Muscle of leg (tissue), 11 donors: Measurements from ENCODE around the gene THAP3. TPM values are rescaled to one million over a fixed set of nuclear protein-coding genes. Genes with fewer than 3 reads are reported as not detected.
"Not testable (repeated sequence)": the region's sequence is repeated elsewhere in the genome, so short reads cannot be mapped to it uniquely, and the experiment has no call there.

Source experiments
- DNase-seq: peaks from one replicate; pipeline ENCODE4 v3.0.0; 2013
- H3K27ac ChIP-seq: one replicate; pipeline ENCODE4 v1.5.1; 2013; ENCODE audit warnings: mild to moderate bottlenecking, low read length, control low read depth
- H3K27me3 ChIP-seq: one replicate; pipeline ENCODE4 v1.6.1; 2013; ENCODE audit warnings: low read length; ENCODE audit not compliant: control insufficient read depth, insufficient read depth
- H3K36me3 ChIP-seq: one replicate; pipeline ENCODE4 v1.6.1; 2013; ENCODE audit warnings: low read length; ENCODE audit not compliant: control insufficient read depth, insufficient read depth
- H3K4me1 ChIP-seq: one replicate; pipeline ENCODE4 v1.6.1; 2013; ENCODE audit warnings: low read length; ENCODE audit not compliant: control insufficient read depth, insufficient read depth
- H3K4me3 ChIP-seq: one replicate; pipeline ENCODE4 v1.5.1; 2013; ENCODE audit warnings: low read length, control low read depth
- H3K9me3 ChIP-seq: replicated peaks from 2 replicates; pipeline ENCODE4 v1.6.1; 2013; ENCODE audit warnings: low read depth, low read length; ENCODE audit not compliant: control insufficient read depth
- WGBS: methylation state at CpG from one replicate; pipeline ENCODE4 v1.1.5; 2013; ENCODE audit warnings: missing lambda C conversion rate; ENCODE audit not compliant: insufficient coverage; 5-methylcytosine and 5-hydroxymethylcytosine counted together
- polyA plus RNA-seq, 8 donors: library from polyadenylated mRNA; unstranded; fragments of 120-200 nt; gene quantifications; one replicate each; pipeline versions ENCODE4 v1.2.1 to v1.2.3, GENCODE V29; 2013; ENCODE audit warnings: inconsistent platforms in 1 of 8, low replicate concordance in 1 of 8; ENCODE audit not compliant: insufficient read length in 8 of 8, insufficient read depth in 1 of 8
- total RNA-seq: library from RNA; stranded (reverse); fragments of 120-200 nt; gene quantifications from one replicate; pipeline ENCODE4 v1.2.4, GENCODE V29; 2013

Gene THAP3
- total and polyA plus RNA-seq, 9 donors: 16.7 to 27.1 (median 18.3) TPM

DNA sequence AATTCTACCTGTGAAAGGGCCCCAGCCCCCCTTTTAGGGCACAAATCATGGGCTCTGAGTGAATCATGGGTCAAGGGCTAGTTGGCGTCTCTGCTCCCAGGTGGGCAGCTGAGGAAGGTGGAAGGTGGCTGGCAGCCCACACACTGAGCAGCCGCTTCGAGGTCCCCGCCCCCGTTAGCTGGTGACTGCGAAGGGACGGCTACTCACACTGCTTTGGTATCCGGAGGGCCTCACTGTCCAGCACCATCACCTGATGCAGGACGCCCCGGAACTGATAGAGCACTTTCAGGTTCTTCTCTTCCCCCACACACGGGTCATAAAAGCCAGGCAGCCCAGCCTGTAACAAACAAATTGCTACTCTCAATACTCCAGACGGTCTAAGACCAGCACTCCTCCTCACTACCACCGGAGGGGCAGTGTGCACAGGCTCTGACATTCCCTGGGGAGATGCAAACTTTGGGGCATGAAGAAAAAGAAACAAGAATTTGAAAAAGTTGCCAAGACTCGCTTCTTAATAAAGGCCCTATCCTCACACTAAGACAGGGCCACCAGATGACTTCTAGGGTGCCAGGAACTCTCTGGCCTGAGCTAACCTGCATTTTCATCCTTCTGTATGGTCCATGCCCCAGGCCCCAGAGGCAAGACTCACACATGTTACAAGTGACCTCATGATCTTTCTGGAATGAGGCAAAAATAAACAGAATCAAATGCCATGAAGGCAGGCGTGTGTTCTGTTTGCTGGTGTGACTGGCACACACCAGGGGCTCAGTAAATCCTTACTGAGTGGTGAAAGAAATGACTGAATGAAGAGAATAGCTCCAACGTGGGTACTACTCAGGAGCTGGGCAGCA lies 11.5 kb downstream of the THAP3 start:
- H3K4me1 ChIP-seq: peaks cover 56% of the 10 kb centered on the region
- no peaks in the 10 kb centered on the region for H3K9me3 ChIP-seq
- no peak overlapping the region for H3K4me3 ChIP-seq
- H3K36me3 ChIP-seq: peaks cover 82% of the 10 kb centered on the region
- WGBS: 71% methylated on average over 14 of the region's 16 CpGs
- DNase-seq: no peak
- H3K27ac ChIP-seq: no peak overlapping the region
- H3K27me3 ChIP-seq: no peaks in the 10 kb centered on the region

DNA sequence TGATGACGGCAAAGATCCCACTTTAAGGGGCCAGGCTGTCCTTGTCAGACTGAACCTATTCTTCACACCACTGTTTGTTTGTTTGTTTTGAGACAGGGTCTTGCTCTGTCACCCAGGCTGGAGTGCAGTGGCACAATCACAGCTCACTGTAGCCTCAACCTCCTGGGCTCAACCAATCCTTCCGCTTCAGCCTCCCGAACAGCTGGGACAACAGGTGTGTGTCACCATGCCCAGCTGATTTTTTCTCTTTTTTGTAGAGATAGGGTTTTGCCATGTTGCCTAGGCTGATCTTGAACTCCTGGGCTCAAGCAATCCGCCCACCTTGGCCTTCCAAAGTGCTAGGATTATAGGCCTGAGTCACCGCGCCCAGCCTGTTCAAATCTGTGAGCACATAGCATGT lies 12.1 kb downstream of the THAP3 start:
- WGBS: 85% methylated on average over 3 of the region's 6 CpGs
- DNase-seq, H3K9me3 ChIP-seq, H3K4me3 ChIP-seq, H3K27me3 ChIP-seq, H3K27ac ChIP-seq: not testable (repeated sequence)
- H3K36me3 ChIP-seq: peaks cover 83% of the 10 kb centered on the region
- peaks cover 56% of the 10 kb centered on the region for H3K4me1 ChIP-seq

DNA sequence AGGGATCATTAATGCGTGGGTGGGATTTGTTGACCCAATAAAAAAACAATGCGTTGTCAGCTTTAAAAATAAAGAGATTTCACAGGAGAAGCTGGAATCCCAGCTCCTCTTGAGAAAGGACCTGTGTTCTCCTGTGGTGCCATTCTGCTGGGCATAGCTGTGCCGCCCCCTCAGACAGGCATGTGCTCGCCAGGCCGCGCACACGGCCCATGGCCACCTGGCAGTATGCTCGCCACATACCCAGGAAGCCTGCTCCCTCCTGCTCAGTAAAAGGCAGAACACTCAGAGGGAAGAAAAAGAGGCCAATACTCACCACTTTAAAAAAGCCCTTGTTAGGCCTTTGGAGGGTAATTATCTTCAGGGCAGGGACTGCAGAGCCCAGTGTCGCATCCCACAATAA lies 13.1 kb downstream of the THAP3 start:
- WGBS: 71% methylated on average over 6 of the region's 9 CpGs
- H3K4me3 ChIP-seq: no peak overlapping the region

DNA sequence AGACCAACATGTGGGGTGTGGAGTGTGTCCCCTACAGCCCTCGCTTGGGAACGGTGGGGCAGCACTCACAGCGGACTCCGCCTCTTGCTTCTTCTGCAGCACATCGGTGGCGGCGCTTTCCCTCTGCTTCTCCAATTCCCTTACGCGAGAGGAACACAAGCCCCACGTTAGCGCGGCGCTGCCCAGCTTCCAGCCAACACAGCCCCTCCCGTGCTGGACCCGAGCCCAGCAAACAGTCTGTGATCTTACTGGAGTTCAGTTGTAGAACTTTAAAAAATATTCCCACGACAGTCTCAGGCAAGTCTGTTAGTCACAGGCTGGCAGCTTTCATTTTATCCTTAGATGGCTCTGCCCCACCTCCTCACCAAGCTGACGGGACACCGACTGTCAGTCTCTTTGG lies 13.6 kb downstream of the THAP3 start:
- WGBS: 42% methylated on average over 15 of the region's 18 CpGs
- H3K27ac ChIP-seq: peak overlapping the region; percentile 56

More for the DNA sequence above, 13.1 kb downstream of the THAP3 start:
- H3K36me3 ChIP-seq: peaks cover 84% of the 10 kb centered on the region
- H3K27ac ChIP-seq: peak overlapping the region; percentile 54
- H3K4me1 ChIP-seq: peaks cover 46% of the 10 kb centered on the region
- DNase-seq: no peak
- H3K27me3 ChIP-seq: no peaks in the 10 kb centered on the region
- H3K9me3 ChIP-seq: no peaks in the 10 kb centered on the region

DNA sequence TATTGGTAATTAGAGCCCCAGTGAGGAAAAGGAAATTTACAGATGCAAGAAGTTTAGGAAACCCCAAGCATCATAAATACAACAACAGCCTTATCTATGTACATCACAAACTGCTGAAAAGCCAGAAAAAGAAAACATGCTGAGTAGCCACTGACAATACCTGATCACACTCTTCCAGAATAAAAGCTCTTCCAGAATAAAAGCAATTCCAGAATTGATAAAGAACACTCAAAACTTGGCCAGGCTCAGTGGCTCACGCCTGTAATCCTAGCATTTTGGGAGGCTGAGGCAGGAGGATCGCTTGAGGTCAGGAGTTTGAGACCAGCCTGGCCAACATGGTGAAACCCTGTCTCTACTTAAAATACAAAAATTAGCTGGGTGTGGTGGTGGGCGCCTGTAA lies 16.2 kb downstream of the THAP3 start:
- H3K4me1 ChIP-seq: peaks cover 18% of the 10 kb centered on the region
- DNase-seq, H3K9me3 ChIP-seq, H3K27me3 ChIP-seq, H3K27ac ChIP-seq, H3K4me3 ChIP-seq: not testable (repeated sequence)
- WGBS: no CpG with 5 or more reads among the region's 3 CpGs
- H3K36me3 ChIP-seq: peaks cover 82% of the 10 kb centered on the region

More for the DNA sequence above, 13.6 kb downstream of the THAP3 start:
- Histone ChIP-seq H3K4me1 (peaks cover 41% of the 10 kb centered on the region), H3K9me3 (no peaks in the 10 kb centered on the region), H3K4me3 (no peak overlapping the region), H3K27me3 (no peaks in the 10 kb centered on the region), H3K36me3 (peaks cover 81% of the 10 kb centered on the region)
- peak; percentile 94 for DNase-seq

DNA sequence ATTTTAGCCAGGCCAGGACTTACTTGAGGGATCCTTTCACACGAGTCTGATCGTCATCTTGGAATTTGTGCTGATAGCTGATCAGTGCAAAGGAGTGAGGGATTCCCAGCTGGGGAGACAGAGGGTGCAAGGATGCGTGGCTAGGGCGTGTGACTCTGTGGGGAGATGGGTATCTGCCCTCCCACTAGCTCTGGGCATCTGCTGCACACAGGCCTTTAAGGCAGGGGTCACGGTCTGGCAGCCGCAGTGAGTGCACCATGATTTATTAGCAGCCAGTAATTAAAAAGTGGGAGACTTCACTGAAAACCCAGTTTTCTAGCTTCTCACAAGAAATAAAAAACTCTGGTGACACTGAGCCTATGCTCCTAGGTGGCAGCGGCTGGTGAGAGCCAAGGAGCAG lies 20.4 kb downstream of the THAP3 start:
- Histone ChIP-seq H3K36me3 (peaks cover 54% of the 10 kb centered on the region), H3K27ac (no peak overlapping the region), H3K4me1 (peaks cover 7% of the 10 kb centered on the region), H3K27me3 (no peaks in the 10 kb centered on the region), H3K4me3 (no peak overlapping the region), H3K9me3 (no peaks in the 10 kb centered on the region)
- 88% methylated on average over 4 of the region's 7 CpGs for WGBS
- no peak for DNase-seq

DNA sequence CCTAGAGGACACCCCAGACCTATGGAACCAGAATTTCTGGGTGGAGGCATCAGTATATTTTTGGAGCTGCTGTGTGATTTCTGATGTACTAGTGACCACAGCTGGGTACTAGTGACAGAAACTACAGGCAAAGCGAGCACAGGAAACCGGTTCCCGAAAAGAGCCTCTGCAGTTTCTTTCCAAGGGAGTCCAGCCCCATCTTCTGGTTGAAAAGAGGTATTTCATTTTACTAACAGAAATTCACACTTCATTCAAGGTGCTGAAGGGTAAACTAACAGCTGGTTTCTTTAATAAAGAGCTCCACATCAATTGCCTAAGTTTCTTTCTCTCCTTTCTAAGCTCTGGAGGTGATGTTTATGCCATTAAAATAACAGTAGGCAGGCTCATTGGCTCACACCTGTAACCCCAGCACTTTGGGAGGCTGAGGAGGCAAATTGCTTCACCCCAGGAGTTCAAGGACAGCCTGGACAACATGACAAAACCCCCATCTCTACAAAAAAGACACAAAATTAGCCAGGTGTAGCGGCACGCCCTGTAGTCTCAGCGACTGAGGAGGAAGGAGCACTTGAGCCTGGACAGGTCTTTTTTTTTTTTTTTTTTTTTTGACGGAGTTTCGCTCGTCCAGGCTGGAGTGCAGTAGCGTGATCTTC lies 22.0 kb downstream of the THAP3 start:
- no peaks in the 10 kb centered on the region for H3K9me3 ChIP-seq
- H3K4me3 ChIP-seq: no peak overlapping the region
- H3K36me3 ChIP-seq: peaks cover 56% of the 10 kb centered on the region
- H3K27me3 ChIP-seq: no peaks in the 10 kb centered on the region
- peaks cover 7% of the 10 kb centered on the region for H3K4me1 ChIP-seq
- no peak overlapping the region for H3K27ac ChIP-seq
- peak; percentile 68 for DNase-seq
- WGBS: 67% methylated on average over 1 of the region's 10 CpGs

DNA sequence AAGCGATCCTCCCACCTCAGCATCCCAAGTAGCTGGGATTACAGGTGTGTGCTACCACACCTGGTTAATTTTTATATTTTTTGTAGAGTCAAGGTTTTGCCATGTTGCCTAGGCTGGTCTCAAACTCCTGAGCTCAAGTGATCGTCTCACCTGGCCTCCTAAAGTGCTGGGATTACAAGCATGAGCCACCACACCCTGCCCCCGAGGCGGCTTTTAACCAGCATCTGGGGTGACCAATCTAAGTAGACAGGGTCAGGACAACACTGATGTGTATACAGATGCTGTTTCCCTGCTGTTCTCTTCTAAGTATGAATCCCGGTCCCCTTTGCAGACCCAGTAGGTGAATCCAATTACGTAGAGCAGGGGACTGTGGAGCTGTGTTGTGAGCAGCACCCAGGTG lies 23.9 kb downstream of the THAP3 start:
- Histone ChIP-seq H3K27ac (no peak overlapping the region), H3K9me3 (no peaks in the 10 kb centered on the region), H3K36me3 (peaks cover 59% of the 10 kb centered on the region), H3K4me3 (no peak overlapping the region), H3K4me1 (peaks cover 7% of the 10 kb centered on the region), H3K27me3 (no peaks in the 10 kb centered on the region)
- no peak for DNase-seq
- WGBS: 92% methylated on average over 3 of the region's 6 CpGs

DNA sequence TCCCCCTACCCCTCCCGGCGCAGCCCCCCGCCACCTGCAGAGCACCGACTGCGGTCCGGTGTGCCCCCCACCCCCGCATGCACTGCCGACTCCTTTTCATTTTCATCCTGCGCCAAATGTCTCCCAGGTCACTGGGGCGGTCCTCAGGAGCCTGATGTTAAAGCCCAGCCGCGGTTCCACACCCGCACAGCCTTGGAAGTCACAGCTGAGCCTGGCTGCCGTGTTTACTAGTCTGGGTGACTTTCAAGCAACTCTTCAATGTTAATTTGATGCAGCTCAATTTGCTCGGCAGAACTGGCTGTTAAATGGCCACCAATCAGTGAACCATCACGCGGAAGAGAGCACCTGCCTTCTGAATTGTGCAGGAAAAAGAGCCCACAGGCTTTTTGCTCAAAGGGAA lies 27.2 kb downstream of the THAP3 start:
- Histone ChIP-seq H3K27me3 (no peaks in the 10 kb centered on the region), H3K4me3 (no peak overlapping the region), H3K9me3 (no peaks in the 10 kb centered on the region), H3K36me3 (peaks cover 35% of the 10 kb centered on the region), H3K27ac (no peak overlapping the region), H3K4me1 (no peaks in the 10 kb centered on the region)
- WGBS: 61% methylated on average over 11 of the region's 17 CpGs
- no peak for DNase-seq

DNA sequence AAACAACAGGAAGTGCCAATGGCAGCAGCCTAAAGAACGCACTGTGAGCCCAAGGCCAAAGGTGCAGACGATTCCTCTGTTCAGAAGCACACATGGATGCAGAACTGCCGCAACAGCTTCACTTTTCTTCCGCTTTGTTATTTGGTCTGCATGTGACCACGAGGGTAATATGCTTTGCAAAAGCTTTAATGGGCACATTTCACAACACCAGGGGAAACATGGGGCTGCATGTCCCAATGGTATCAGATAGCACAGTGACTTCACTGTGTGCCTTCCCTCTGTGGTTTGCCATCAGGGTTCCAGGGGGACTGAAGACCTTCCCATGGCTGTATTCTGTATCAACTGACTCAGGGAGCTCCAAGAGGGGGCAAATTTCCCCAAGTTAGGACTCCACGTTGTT lies 28.3 kb downstream of the THAP3 start:
- 73% methylated on average over 5 of the region's 6 CpGs for WGBS
- no peak for DNase-seq
- no peaks in the 10 kb centered on the region for H3K4me1 ChIP-seq
- no peaks in the 10 kb centered on the region for H3K9me3 ChIP-seq
- H3K27me3 ChIP-seq: no peaks in the 10 kb centered on the region
- H3K4me3 ChIP-seq: no peak overlapping the region
- peaks cover 35% of the 10 kb centered on the region for H3K36me3 ChIP-seq
- no peak overlapping the region for H3K27ac ChIP-seq
